ENCODE measurements around the gene MET.
"Not testable (repeated sequence)": the region's sequence is repeated elsewhere in the genome, so short reads cannot be mapped to it uniquely, and the experiment has no call there.

The MET gene

DNA sequence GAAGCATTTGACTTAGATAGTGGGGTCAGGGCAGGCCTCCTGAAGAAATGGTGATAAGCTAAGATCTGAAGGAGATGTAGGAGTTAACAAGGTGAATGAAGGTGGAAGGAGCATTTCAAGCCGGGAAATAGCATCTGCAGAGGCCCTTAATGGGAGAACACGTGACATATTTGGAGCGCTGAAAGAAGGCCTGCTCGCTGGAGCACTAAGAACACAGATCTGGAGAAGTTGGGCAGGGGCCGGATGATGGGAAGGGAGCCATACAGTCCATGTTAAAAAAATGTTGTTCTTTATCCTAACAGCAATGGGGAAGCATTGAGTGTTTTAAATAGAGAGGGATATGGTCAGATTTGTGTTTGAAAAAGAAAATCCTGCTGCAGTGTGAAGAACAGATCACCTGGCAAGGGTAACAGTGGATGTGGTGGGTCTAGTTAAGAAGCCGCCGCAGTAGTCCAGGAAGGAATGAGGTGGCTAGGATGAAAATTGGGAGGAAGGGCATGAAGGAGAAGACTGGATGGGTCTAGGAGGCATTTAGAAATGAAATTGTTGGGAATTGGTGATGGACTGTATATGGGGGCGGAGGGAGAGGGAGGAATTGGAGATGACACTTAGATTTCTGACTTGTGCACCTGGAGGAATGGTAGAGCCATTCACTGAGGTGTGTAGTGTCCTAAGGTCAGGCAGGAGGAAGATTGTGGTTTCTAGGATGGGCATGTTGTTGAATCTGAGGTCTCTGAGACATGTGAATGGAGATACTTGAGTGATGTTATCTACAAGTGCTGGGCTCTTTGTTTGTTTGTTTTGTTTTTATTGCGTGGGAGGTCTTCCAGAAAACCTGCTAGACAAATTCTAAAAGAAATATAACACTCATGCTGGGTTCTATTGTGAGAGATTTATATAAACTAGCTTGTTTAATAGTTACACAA, 58.4 kb downstream of the MET start:
- DNase-seq = no peak

DNA sequence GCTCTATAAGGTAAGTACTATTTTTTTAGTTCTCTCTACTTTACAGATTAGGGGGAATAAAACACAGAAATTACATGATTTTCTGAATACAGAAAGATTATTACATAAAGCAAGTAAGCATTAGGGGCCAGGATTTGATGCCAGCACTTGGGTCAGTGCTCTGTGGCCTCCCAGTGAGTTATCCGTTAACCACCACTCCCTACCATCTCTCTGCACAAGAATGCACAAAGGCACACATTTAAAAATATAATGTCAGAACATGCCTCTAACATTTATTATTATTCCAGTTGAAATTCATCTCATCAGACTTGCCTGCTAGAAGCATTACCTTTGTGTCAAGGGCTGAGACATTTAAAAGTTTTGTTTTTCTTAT, 59.0 kb downstream of the MET start:
- DNase-seq = no peak

DNA sequence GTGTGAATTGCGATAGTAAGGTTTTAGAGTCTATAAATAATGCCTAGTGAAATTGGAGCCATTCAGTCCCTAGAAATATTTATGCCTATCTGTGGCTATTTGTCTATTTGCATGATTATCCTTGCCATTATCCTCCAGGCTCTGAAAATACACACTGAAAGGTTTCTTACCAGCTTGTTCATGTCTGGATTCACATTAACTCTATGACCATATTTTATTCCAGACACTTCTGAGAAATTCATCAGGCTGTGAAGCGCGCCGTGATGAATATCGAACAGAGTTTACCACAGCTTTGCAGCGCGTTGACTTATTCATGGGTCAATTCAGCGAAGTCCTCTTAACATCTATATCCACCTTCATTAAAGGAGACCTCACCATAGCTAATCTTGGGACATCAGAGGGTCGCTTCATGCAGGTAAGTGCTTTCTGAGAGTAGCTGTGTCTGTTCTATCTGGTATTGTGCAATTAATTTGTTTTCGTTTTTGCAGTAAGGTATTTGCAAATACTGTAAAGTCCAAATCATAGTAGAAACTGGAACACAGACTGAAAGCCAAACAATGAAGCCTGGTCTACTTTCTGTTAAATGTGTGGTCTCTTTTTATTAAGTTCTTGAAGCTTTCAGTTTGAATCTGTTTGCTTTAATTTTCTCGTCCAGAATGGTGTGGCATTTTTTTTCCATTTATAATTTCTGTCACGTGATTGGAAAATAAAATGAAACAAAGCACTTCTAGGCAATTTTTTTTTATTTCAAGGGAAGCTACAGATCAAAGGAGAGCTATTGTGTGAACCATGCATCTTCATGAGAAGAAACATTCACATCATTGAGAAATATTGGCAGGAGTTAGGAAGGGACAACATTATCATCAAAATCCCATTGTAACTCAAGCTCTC, 59.7 kb downstream of the MET start:
- DNase-seq = no peak

DNA sequence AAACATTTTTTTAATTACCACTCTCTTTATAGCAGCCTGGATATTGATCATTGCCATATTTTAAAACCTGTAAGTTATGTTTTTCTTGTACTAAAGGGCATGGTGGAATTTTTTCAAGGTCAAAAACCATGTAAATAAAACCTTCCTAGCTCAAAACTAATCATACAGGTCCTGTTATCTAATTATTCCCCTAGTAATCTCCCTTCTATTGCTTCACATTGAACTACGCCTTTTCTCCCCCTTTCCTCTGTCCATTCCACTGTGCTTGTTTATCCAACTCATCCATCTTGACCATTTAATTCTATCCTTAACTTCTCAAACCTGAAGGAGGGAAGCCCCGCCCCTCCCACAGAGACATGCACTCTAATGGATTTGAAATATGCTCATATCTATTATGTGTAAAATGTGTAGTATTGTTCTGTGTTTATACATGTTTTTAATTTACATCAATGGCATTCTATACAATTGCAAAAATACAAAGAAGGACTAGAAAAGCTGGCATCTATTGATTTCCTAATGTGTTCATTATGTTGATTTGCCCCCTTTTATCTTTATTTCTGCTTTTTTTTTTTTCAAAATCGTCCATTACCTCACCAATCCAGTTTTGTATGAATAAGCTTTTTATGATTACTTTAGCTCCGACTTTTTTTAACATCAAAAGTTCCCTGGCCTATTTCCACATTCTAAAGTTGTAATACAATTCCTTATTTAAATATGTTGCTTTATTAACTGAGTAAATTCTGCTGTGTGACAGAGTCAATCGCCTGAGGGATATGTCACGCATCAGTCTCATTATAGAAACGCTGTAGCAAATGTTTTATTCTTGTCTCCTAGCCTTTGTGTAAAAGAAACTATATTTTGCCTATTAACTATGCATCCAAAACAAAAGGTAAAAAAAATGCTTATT, 61.0 kb downstream of the MET start:
- no peak for DNase-seq

DNA sequence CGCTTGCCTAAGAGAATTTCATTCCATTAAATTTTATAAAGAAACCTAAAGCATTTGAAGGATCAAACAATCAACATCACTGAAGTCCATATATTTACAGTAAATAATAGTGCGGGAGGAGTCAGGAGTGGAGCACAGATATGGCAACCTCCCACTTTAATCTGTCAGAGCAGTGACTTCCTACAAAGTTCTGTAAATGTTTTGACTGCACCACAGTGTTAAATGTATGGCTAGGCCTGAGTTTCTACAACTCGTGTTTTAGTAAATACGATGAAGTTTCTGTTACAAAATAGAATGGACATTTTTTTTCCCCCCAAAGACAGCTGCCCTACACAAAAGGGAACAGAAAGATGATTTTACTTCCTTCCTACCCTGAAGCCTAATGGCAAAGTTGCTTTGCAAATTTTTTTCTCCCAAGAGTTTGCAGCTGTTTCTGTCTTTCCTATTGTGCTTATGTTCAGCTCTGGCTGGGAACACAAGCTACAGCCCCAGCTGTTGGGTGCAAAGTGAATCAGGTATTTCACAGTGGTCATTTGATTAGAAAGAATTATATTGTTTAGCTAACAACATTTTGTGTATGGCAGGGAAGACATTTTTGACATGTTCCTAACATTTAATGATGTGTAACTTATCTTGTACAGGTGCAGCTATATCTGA, 62.1 kb downstream of the MET start:
- DNase-seq = no peak

DNA sequence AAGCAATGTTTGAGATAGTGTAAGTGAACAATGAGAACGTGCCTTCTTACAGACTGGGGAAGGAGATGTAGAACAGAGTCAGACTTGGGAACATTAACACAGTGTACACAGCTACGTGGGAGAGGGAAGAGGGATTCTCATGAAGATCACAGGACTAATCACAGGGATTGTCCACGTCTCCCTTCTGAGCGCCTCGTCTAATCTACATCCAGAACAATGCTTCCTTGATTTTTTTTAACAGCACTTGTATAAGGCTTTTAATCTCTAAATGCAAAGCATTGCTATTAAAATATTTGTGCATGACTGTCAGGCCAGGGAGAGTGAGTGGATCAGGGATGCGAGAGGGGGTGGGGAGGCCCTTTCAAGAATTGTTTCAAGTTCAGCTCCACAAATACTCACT, 62.7 kb downstream of the MET start:
- no peak for DNase-seq

DNA sequence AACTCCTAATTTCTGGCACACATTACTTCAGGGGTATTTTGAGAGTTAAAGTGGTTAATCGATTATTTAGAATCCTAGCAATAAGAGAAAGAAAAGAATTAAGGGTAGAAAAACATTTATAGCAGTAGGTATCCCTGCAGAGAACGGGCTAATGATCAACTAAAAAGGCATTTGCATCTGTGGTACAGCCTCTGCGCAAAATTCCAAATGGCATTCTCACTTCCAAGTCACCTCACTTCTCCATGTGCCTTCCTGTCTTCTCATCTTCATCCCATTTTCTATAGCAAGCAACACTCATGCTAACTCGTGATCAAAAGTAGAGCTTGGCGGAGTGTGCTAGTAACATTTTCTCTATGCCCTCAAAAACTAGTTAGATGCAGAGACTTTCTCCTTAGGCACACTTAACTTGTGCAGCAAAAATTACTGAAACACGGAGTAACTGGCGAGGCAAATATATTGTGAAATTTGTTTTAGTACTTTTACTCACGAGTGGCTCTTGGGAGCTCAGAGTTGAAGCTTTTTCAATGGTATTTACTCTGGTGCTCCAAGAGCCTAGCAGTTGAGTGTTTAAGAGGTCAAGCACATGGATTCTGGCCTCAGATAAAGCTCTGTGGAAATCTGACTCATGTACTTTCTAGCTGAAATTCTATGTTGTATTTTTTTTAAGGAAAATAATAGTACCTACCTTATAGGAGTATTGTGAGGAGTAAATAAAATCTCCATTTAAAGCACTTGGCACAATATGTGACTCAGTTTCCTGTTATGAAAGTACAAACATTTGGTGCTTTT, 65.1 kb downstream of the MET start:
- no peak for DNase-seq

DNA sequence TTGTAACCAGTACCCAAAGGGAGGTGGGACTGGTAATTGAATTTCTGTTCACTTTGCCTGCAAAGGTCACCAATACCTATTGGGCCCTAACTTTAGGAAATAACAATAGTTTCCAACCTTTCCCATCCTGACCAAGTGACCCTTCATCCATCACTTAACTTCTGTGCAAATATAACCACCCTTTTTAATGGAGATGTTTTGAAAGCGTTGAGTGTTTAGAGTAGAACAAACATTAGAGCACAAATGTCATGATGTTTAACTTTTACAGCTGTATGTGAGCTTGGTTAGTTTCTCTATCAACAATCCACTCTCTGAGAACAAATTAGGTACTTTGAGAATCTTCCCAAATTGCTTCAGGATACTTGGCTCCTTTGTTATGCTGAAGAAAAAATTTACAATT, 66.4 kb downstream of the MET start:
- DNase-seq = no peak

DNA sequence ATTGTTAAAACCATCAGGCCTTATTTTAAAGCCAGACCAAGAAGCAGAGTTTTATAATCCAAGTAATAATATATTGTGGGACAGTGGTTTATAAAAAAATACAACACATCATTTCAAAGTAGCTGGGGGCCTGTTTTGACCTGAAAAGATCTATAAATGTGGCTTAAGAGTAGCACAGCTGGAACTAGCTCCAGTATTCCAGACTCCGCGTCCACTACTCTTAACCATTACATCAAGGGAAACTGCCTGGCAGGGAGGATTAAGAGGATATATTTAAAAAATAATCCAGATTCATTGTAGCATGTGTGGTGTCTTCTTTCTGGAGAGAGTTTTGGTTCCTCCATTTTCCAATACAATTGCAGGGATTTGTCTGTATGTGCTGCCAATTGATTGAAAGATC, 67.3 kb downstream of the MET start:
- DNase-seq = no peak

DNA sequence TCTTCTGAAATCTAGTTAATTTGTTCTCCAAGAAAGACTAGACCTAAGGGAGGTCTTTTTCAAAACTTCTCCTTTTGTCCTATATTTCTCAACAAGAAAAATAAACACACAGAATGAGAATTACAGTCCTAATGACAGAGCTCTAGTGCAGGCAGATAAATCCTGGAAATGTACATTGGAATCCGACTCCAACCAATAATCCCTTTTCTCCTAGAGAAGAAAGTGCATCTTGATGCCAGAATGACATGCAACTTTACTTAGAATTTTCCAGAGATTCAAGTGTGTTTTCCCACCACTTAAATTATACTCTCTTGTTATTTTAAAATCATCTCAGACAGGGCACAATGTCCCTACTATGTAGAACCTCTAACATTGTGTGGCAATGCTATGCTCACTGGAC, 68.2 kb downstream of the MET start:
- DNase-seq = no peak

DNA sequence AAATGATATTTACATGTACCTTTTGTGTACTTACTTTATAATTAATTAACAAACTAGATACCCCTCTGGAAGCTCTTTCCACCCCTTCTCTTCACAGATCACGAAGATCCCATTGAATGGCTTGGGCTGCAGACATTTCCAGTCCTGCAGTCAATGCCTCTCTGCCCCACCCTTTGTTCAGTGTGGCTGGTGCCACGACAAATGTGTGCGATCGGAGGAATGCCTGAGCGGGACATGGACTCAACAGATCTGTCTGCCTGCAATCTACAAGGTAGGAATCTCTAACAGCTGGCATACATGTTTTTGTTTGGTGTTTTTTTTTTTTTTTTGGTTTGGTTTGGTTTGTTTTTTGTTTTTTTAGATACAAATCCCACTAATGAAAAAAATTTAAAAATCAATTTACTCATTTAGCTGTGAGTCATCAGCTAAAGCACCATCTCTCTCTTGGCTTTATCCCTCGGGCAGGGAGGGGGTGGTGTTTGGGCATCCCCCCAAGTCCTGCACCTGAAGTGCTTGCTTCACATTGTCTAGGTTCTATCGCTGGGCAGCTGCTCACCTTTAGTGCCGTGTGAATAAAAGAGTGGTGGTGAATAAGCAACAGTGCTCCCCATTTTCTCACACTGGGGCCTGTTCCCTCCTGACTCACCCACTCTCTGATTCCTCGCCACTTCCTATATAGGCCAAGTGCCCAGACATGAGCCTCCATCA, 68.9 kb downstream of the MET start:
- DNase-seq = no peak

DNA sequence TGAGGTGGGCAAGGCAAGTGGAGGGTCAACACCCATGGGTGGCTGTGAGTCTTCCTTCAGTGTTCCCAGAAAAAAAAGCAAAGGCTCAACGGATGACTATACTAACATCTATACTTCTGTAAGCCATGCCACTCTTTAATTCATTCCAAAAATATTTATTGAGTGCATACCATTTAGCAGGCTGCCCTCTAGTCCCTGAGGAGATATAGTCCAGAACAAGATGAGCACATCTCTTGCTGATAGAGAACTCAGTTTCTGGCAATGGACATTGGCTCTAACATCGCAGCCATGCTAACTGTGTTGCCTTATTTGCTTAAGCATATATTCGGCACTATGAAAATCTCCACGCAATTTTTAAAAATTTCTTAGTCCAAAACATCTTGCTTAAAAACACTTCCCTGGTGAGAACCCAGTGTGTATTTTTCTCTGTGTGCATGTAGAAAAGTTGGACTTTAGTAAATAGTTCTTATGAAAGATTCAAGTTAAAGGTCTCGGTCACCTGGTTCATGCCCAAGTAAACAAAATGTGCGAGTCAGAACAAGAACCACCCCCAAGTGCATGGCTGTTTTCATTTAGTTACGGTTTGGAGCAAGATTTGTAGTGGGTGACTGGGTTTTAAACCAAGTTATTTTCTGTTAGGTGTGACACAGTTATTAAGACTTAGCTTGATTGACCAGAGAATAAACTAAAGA, 69.8 kb downstream of the MET start:
- DNase-seq = no peak

DNA sequence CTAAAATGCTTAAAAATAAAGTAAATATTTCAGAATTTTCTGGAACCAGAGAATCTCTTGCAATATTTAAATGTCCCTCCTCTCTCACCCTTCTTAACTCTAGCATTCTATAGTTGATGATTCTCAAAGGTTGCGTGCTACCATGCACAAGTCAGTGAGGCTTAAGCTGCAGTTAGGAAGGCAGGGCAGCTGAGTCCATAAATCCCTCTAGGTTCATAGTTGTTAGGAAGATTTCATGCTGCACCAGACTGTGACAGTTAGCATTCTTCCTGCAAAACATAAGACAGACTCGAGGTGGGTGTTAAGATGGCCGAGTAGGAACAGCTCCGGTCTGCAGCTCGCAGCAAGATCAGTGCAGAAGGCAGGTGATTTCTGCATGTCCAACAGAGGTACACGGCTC, 70.6 kb downstream of the MET start:
- no peak for DNase-seq

DNA sequence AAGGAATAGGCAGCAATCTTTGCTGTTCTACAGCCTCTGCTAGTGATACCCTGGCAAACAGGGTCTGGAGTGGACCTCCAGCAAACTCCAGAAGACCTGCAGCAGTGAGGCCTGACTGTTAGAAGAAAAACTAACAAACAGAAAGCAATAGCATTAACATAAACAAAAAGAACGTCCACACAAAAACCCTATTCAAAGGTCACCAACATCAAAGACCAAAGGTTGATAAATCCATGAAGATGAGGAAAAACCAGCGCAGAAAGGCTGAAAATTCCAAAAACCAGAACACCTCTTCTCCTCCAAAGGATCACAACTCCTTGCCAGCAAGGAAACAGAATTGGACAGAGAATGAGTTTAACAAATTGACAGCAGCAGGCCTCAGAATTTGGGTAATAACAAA, 71.8 kb downstream of the MET start:
- not testable (repeated sequence) for DNase-seq

DNA sequence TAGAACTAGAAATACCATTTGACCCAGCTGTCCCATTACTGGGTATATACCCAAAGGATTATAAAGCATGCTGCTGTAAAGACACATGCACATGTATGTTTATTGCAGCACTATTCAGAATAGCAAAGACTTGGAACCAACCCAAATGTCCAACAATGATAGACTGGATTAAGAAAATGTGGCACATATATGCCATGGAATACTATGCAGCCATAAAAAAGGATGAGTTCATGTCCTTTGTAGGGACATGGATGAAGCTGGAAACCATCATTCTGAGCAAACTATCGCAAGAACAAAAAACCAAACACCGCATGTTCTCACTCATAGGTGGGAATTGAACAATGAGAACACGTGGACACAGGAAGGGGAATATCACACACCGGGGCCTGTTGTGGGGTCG, 74.4 kb downstream of the MET start:
- not testable (repeated sequence) for DNase-seq

DNA sequence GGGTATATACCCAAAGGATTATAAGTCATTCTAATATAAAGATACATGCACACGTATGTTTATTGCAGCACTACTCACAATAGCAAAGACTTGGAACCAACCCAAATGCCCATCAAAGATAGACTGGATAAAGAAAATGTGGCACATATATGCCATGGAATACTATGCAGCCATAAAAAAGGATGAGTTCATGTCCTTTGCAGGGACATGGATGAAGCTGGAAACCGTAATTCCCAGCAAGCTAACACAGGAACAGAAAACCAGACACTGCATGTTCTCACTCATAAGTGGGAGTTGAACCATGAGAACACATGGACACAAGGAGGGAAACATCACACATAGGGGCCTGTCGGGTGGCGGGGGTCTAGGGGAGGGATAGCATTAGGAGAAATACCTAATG, 79.1 kb downstream of the MET start:
- not testable (repeated sequence) for DNase-seq

DNA sequence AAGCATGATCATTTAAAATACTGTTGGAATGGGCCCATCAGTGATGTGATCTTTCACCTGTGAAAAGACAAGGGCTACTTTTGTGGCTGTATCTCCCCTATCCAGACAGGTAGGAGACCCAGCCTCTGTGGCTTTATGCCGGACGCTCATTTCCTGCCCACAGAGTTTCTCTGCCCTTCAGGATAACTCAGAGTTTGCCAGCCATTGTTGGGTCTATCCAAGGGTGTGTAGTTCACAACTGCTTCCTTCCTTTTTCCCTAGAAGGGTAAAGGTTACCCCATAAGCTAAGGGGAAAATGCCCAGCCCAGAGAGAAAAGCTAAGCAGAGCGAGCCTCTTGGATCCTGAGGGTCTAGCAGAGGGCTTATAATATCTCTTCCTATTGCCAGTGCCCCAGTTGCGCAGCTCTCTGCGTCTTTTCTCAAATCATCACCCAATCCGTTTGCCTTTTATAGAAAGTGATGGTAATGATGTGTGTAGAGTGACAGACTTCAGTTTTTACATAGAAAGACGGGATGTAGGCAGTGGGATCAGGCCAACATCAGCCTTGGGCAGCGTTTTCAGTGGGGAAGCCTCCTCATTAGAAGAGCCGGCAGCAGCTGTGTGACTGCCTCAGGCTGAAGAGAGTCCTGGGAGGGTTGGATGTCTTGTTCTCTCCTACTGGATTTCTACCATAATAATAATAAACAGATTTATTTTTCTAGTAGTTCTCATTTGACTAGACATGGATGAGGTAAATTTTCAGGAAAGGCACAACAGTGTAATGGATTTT, 80.5 kb downstream of the MET start:
- DNase-seq = no peak

DNA sequence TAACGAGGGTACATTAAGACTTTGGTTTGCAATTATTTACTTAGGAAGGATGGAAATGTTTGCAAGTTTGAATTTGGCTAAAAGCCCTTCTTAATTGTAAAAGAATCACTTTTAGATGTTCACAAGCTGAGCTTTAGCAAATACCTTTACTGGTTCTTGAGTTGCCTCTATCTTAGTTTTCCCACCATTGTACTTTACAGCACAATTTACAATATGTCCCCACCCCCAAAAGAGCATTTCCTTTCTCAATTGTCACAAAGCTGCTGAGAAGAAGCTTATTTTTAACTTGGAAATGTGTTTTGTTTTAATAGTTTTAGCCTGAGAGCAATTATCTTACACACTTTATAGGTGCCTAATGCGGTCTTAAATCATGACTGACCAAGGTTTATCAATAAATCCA, 81.1 kb downstream of the MET start:
- no peak for DNase-seq

DNA sequence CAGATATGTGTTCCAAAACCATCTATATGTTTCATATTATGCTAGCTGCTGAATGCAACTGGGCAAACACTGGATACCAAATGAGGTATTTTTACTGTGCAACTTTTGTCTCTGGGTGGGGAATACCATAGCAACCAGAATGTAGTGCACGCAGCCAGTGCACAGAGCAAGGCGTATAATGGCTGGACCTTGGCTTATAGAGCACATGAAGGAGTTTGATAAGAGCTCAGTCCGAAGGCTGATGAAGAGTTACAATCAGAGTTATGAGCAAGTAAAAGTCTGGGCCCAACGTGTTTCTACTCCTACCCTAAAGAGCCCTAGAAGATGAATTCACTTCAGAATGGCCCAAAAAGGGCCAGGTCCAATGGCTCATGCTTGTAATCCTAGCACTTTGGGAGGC, 82.2 kb downstream of the MET start:
- no peak for DNase-seq

Data from right forelimb (tissue), 1 donor.